ENCODE data around the gene ERICH4.
"Not testable (repeated sequence)": the region's sequence is repeated elsewhere in the genome, so short reads cannot be mapped to it uniquely, and the experiment has no call there.

DNA sequence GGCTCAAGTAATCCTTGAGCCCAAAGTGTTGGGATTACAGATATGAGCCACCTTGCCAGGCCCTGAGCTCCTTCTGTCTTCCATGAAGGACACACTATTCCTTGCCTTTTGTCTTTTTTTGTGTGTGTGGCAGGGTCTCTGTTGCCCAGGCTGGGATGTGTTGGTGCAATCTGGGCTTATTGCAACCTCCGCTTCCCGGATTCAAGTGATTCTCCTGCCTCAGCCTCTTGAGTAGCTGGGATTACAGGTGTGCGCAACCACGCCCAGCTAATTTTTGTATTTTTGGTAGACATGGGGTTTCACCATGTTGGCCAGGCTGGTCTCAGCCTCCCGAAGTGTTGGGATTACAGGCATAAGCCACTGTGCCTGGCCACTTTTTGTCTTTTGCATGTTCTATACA is 34.1 kb upstream of the ERICH4 start:
- TF ChIP-seq POLR2A (IDR thresholded peaks at IDR 0.05): not testable (repeated sequence)
- TF ChIP-seq, protein P1, sequence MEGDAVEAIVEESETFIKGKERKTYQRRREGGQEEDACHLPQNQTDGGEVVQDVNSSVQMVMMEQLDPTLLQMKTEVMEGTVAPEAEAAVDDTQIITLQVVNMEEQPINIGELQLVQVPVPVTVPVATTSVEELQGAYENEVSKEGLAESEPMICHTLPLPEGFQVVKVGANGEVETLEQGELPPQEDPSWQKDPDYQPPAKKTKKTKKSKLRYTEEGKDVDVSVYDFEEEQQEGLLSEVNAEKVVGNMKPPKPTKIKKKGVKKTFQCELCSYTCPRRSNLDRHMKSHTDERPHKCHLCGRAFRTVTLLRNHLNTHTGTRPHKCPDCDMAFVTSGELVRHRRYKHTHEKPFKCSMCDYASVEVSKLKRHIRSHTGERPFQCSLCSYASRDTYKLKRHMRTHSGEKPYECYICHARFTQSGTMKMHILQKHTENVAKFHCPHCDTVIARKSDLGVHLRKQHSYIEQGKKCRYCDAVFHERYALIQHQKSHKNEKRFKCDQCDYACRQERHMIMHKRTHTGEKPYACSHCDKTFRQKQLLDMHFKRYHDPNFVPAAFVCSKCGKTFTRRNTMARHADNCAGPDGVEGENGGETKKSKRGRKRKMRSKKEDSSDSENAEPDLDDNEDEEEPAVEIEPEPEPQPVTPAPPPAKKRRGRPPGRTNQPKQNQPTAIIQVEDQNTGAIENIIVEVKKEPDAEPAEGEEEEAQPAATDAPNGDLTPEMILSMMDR (IDR thresholded peaks at IDR 0.05): not testable (repeated sequence)

Data from heart left ventricle (tissue), 13 donors.